Pancreas (tissue), 10 donors: ENCODE data around the gene DBP. TPM values are rescaled to one million over a fixed set of nuclear protein-coding genes. Genes with fewer than 3 reads are reported as not detected.
"Not testable (repeated sequence)": the region's sequence is repeated elsewhere in the genome, so short reads cannot be mapped to it uniquely, and the experiment has no call there.

Source experiments
- ATAC-seq, 4 donors: fragments of 200-7000 bp; cut with Tn5 transposase; one replicate each; pipeline versions ENCODE4 v1.8.0 to v1.9.1; 2020; ENCODE audit warnings: mild to moderate bottlenecking in 4 of 4, moderate library complexity in 4 of 4
- DNase-seq, 6 donors: peaks; one replicate each; pipeline ENCODE4 v3.0.0-alpha.2; 2020
- FAIRE-seq: peaks from 2 replicates; lab custom pipeline; 2012; peaks lifted over from hg19 to GRCh38; lab: Jason Lieb, UNC
- H3K27ac ChIP-seq, 4 donors: fragments of 200-600 bp; sonication (generic); 1 replicate in 3 of 4; 2 replicates in 1 of 4; pipeline versions ENCODE4 v1.5.0 to v1.8.0; 2020
- H3K27me3 ChIP-seq, 4 donors: fragments of 200-600 bp; one replicate each; pipeline ENCODE4 v1.8.0; 2021
- H3K36me3 ChIP-seq, 3 donors: fragments of 200-600 bp; sonication (generic) in 1 of 3; one replicate each; pipeline versions ENCODE4 v1.5.0 to v1.8.0; 2020 to 2021
- H3K4me1 ChIP-seq, 3 donors: fragments of 200-600 bp; one replicate each; pipeline ENCODE4 v1.8.0; 2021
- H3K4me3 ChIP-seq, 4 donors: fragments of 200-600 bp; sonication (generic) in 2 of 4; one replicate each; pipeline versions ENCODE4 v1.5.0 to v1.8.0; 2020 to 2021
- H3K9me3 ChIP-seq, 4 donors: fragments of 200-600 bp; one replicate each; pipeline ENCODE4 v1.8.0; 2021
- CTCF ChIP-seq, 4 donors: fragments of 200-600 bp; sonication (generic) in 3 of 4; IDR thresholded peaks; one replicate each; pipeline versions ENCODE4 v1.5.0 to v1.8.0; 2021; ENCODE audit warnings: antibody characterized with exemption in 4 of 4
- WGBS, 2 donors: extraction: QIAGEN DNeasy Blood & Tissue Kit; methylation state at CpG; one replicate each; pipeline ENCODE4 v1.1.7; 2013; 5-methylcytosine and 5-hydroxymethylcytosine counted together
- intact Hi-C, 3 donors: fragments of 100-400 bp; cut with DNase I; formaldehyde crosslinking; loops; one replicate each; pipeline versions ENCODE4 v1.11.1 to v1.14.2; 2022
- polyA plus RNA-seq, 2 donors: library from polyadenylated mRNA; stranded (reverse); fragments of 200-250 nt; gene quantifications; one replicate each; pipeline ENCODE4 v1.2.3, GENCODE V29; 2013
- total RNA-seq, 6 donors: library from RNA; stranded (reverse); fragmentation: NEBNext Ultra II Directional in 4 of 6; extraction: Animal tissue kit (Norgen Biotek cat#: 25700) in 4 of 6; gene quantifications; one replicate each; pipeline versions ENCODE4 v1.2.1 to v1.2.4, GENCODE V29; 2021 to 2023
- donor health status: healthy with polysubstance abuse.
- donor health status: DM: no; HTN: no; CAD: no; lungs with moderate emphysema.
- donor health status: DM: no; HTN: no; CAD: no.
- donor health status: control.
- donor health status: control.
- donor health status: Bipolar disorder and iron deficiency.
- donor health status: DM: yes; HTN: yes; CAD: no.
- donor health status: DM: no; HTN: no; CAD: no.
- donor health status: DM: no; HTN: no; CAD: no.
- donor health status: DM: yes; HTN: yes; CAD: no.

DBP gene
- total and polyA plus RNA-seq, 8 donors = 3.3 to 11.4 (median 6.5) TPM

- intact Hi-C loops = no loop called here
- Histone ChIP-seq H3K27me3 (no peaks in the 10 kb centered on the region), H3K4me1 (peaks cover 0 to 9% (median 5%) of the 10 kb centered on the region in 3 donors), H3K36me3 (no peaks in the 10 kb centered on the region), H3K9me3 (no peaks in the 10 kb centered on the region), H3K27ac (no peak overlapping the region), H3K4me3 (no peak overlapping the region)
- ATAC-seq (no peak), DNase-seq (no peak), FAIRE-seq (no peak)
- TF ChIP-seq CTCF (IDR thresholded peaks at IDR 0.05) = no peak
- WGBS, 2 donors = 75 to 90% methylated on average over 7 of the region's 7 CpGs
Observed at GRCh38 chr19:48681127-48681470, 43.9 kb upstream of the DBP start.

GRCh38 chr19:48680436-48681126, 43.4 kb upstream of the DBP start:
- no peaks in the 10 kb centered on the region for H3K36me3 ChIP-seq
- H3K4me3 ChIP-seq = no peak overlapping the region
- no peak for TF ChIP-seq CTCF (IDR thresholded peaks at IDR 0.05)
- H3K9me3 ChIP-seq = no peaks in the 10 kb centered on the region
- FAIRE-seq (no peak), DNase-seq (no peak), ATAC-seq (no peak)
- H3K27me3 ChIP-seq = no peaks in the 10 kb centered on the region
- 92% methylated on average over 45 of the region's 45 CpGs for WGBS, 2 donors
- intact Hi-C loops = no loop called here
- peaks cover 0 to 9% (median 5%) of the 10 kb centered on the region in 3 donors for H3K4me1 ChIP-seq
- no peak overlapping the region for H3K27ac ChIP-seq

- H3K27ac ChIP-seq, H3K36me3 ChIP-seq, DNase-seq, H3K27me3 ChIP-seq, H3K9me3 ChIP-seq, ATAC-seq, H3K4me1 ChIP-seq, FAIRE-seq, H3K4me3 ChIP-seq, intact Hi-C loops: not testable (repeated sequence)
- WGBS, 2 donors = 95 to 97% methylated on average over 15 to 18 of the region's 19 CpGs
Observed at GRCh38 chr19:48680006-48680405, 42.8 kb upstream of the DBP start.

GRCh38 chr19:48678201-48678600, 41.0 kb upstream of the DBP start:
- no peak overlapping the region for H3K4me3 ChIP-seq
- H3K36me3 ChIP-seq = no peaks in the 10 kb centered on the region
- peak; percentile 73 to 88 (median 83) for ATAC-seq
- no peak for FAIRE-seq
- peaks cover 0 to 9% (median 9%) of the 10 kb centered on the region in 3 donors for H3K4me1 ChIP-seq
- no peaks in the 10 kb centered on the region for H3K9me3 ChIP-seq
- no peak for TF ChIP-seq CTCF (IDR thresholded peaks at IDR 0.05)
- DNase-seq = peak in 5 of 6 donors; percentile 67 to 92 (median 83)
- peak overlapping the region; percentile 22 to 85 (median 65) for H3K27ac ChIP-seq
- 24 to 25% methylated on average over 4 of the region's 4 CpGs for WGBS, 2 donors
- intact Hi-C loops = no loop called here
- no peaks in the 10 kb centered on the region for H3K27me3 ChIP-seq

- no peak overlapping the region for H3K4me3 ChIP-seq
- intact Hi-C loops = no loop called here
- WGBS, 2 donors = 84 to 89% methylated on average over 13 of the region's 13 CpGs
- peaks cover 0 to 9% (median 9%) of the 10 kb centered on the region in 3 donors for H3K4me1 ChIP-seq
- FAIRE-seq = no peak
- no peak for TF ChIP-seq CTCF (IDR thresholded peaks at IDR 0.05)
- H3K9me3 ChIP-seq = no peaks in the 10 kb centered on the region
- no peaks in the 10 kb centered on the region for H3K27me3 ChIP-seq
- DNase-seq = no peak
- no peaks in the 10 kb centered on the region for H3K36me3 ChIP-seq
- no peak for ATAC-seq
- no peak overlapping the region for H3K27ac ChIP-seq
Observed at GRCh38 chr19:48676887-48677286, 39.7 kb upstream of the DBP start.
